CD14-positive monocyte (primary cell): ENCODE results near the gene PLCB1. TPM values are rescaled to one million over a fixed set of nuclear protein-coding genes. Genes with fewer than 3 reads are reported as not detected.

ENCODE experiments used
- DNase-seq, 3 donors: peaks; one replicate each; pipeline ENCODE4 v3.0.0-alpha.2; 2011 to 2022
- H2AFZ ChIP-seq: 2 replicates; pipeline ENCODE4 v1.6.0; 2012; ENCODE audit warnings: mild to moderate bottlenecking, low read depth, low read length, inconsistent platforms; ENCODE audit not compliant: insufficient read depth, poor library complexity, severe bottlenecking
- H3K27ac ChIP-seq, 2 donors: 1 replicate in 1 of 2; 2 replicates in 1 of 2; pipeline ENCODE4 v1.5.1; 2012 to 2013; ENCODE audit warnings: low read length in 2 of 2, control low read depth in 1 of 2, inconsistent platforms in 1 of 2, low read depth in 1 of 2, mild to moderate bottlenecking in 1 of 2
- H3K27me3 ChIP-seq, 2 donors: one replicate each; pipeline versions ENCODE4 v1.6.0 to v1.6.1; 2011 to 2013; ENCODE audit warnings: low read length in 2 of 2; ENCODE audit not compliant: control insufficient read depth in 2 of 2, insufficient read depth in 2 of 2
- H3K36me3 ChIP-seq, 2 donors: replicated peaks in 1 of 2; 1 replicate in 1 of 2; 2 replicates in 1 of 2; pipeline versions ENCODE4 v1.5.1 to v1.6.1; 2012 to 2013; ENCODE audit warnings: low read length in 2 of 2, control low read depth in 1 of 2, inconsistent platforms in 1 of 2, mild to moderate bottlenecking in 1 of 2; ENCODE audit not compliant: insufficient read depth in 2 of 2, control insufficient read depth in 1 of 2
- H3K4me1 ChIP-seq, 2 donors: 1 replicate in 1 of 2; 2 replicates in 1 of 2; pipeline versions ENCODE4 v1.5.1 to v1.6.1; 2012 to 2013; ENCODE audit warnings: low read length in 2 of 2, control low read depth in 1 of 2, inconsistent platforms in 1 of 2, mild to moderate bottlenecking in 1 of 2, moderate library complexity in 1 of 2; ENCODE audit not compliant: insufficient read depth in 2 of 2, control insufficient read depth in 1 of 2
- H3K4me2 ChIP-seq: replicated peaks from 2 replicates; pipeline ENCODE3; 2012; ENCODE audit warnings: low read length, moderate library complexity, mild to moderate bottlenecking; ENCODE audit not compliant: poor library complexity, severe bottlenecking; ENCODE audit errors: extremely low read depth
- H3K4me3 ChIP-seq, 3 experiments: fragments of 200-600 bp in 1 of 3; sonication (generic) in 1 of 3; replicated peaks in 1 of 3; 1 replicate in 2 of 3; 2 replicates in 1 of 3; pipeline ENCODE4 v1.5.1; 2011 to 2013; ENCODE audit warnings: low read length in 3 of 3, mild to moderate bottlenecking in 3 of 3, control low read depth in 2 of 3, low read depth in 2 of 3, inconsistent platforms in 1 of 3, moderate library complexity in 1 of 3
- H3K79me2 ChIP-seq: 2 replicates; pipeline ENCODE4 v1.6.0; 2012; ENCODE audit warnings: mild to moderate bottlenecking, control low read depth, inconsistent platforms, low read length, moderate library complexity; ENCODE audit not compliant: insufficient read depth
- H3K9ac ChIP-seq: 2 replicates; pipeline ENCODE4 v1.6.0; 2017; ENCODE audit warnings: low read length, mild to moderate bottlenecking; ENCODE audit not compliant: insufficient read depth, poor library complexity, severe bottlenecking
- H3K9me3 ChIP-seq, 2 donors: replicated peaks in 1 of 2; 1 replicate in 1 of 2; 2 replicates in 1 of 2; pipeline versions ENCODE4 v1.5.1 to v1.6.1; 2012 to 2013; ENCODE audit warnings: low read length in 2 of 2, control low read depth in 1 of 2; ENCODE audit not compliant: control insufficient read depth in 1 of 2, insufficient read depth in 1 of 2
- H4K20me1 ChIP-seq: 2 replicates; pipeline ENCODE4 v1.6.0; 2012; ENCODE audit warnings: mild to moderate bottlenecking, low read length, control low read depth, moderate library complexity; ENCODE audit not compliant: insufficient read depth
- H3K27ac Mint-ChIP-seq, 7 donors: one replicate each; pipeline ENCODE4 v1.8.0; 2020; ENCODE audit warnings: mild to moderate bottlenecking in 7 of 7, mixed read lengths in 7 of 7, moderate library complexity in 6 of 7, inconsistent platforms in 2 of 7
- H3K27me3 Mint-ChIP-seq, 3 donors: one replicate each; pipeline ENCODE4 v1.8.0; 2021 to 2022; ENCODE audit warnings: low read depth in 3 of 3, mild to moderate bottlenecking in 3 of 3, mixed read lengths in 3 of 3, moderate library complexity in 3 of 3, inconsistent platforms in 1 of 3
- H3K36me3 Mint-ChIP-seq, 2 donors: one replicate each; pipeline ENCODE4 v1.8.0; 2020; ENCODE audit warnings: mixed read lengths in 2 of 2, inconsistent platforms in 1 of 2, mild to moderate bottlenecking in 1 of 2
- H3K4me1 Mint-ChIP-seq: one replicate; pipeline ENCODE4 v1.8.0; 2020; ENCODE audit warnings: mild to moderate bottlenecking, mixed read lengths
- H3K4me3 Mint-ChIP-seq, 2 donors: one replicate each; pipeline ENCODE4 v1.8.0; 2020; ENCODE audit warnings: mild to moderate bottlenecking in 2 of 2, mixed read lengths in 2 of 2, moderate library complexity in 1 of 2
- H3K9me3 Mint-ChIP-seq, 7 donors: one replicate each; pipeline ENCODE4 v1.8.0; 2020 to 2022; ENCODE audit warnings: mixed read lengths in 7 of 7, mild to moderate bottlenecking in 6 of 7, moderate library complexity in 6 of 7, inconsistent platforms in 2 of 7
- CTCF ChIP-seq: fragments of 200-600 bp; IDR thresholded peaks from one replicate; pipeline ENCODE4 v1.8.0; 2022; ENCODE audit warnings: antibody characterized with exemption, mild to moderate bottlenecking
- WGBS: methylation state at CpG from one replicate; pipeline ENCODE4 v1.1.5; 2013; ENCODE audit warnings: missing lambda C conversion rate; ENCODE audit not compliant: insufficient coverage; 5-methylcytosine and 5-hydroxymethylcytosine counted together
- intact Hi-C, 2 donors: fragments of 100-400 bp; cut with micrococcal nuclease; formaldehyde crosslinking; loops; one replicate each; pipeline versions ENCODE4 v1.15.0 to v1.15.1; 2023
- polyA plus RNA-seq, 3 donors: library from polyadenylated mRNA; depleted of rRNA in 1 of 3; unstranded in 2 of 3; stranded (reverse) in 1 of 3; fragments of 300-500 nt in 2 of 3; fragments of >200 nt in 1 of 3; fragmentation: Illumina TruSeq in 2 of 3; gene quantifications; 1 replicate in 2 of 3; 2 replicates in 1 of 3; pipeline ENCODE4 v1.2.3, GENCODE V29; 2012 to 2021

PLCB1 gene
- polyA plus RNA-seq, 3 donors: 8.6 to 16.4 (median 13.2) TPM

GRCh38 chr20:8709627-8710026 is 577.6 kb downstream of the PLCB1 start:
- no peak overlapping the region for H3K4me2 ChIP-seq
- no peaks in the 10 kb centered on the region for H3K4me1 ChIP-seq
- no peak for TF ChIP-seq CTCF
- no peaks in the 10 kb centered on the region for H3K79me2 ChIP-seq
- Mint-ChIP-seq H3K4me3 (no peak overlapping the region), H3K4me1 (no peaks in the 10 kb centered on the region), H3K9me3 (no peaks in the 10 kb centered on the region), H3K27ac (no peak overlapping the region), H3K27me3 (peaks cover 0 to 2% (median 0%) of the 10 kb centered on the region in 3 donors), H3K36me3 (peaks cover 25 to 34% of the 10 kb centered on the region in 2 donors)
- H3K36me3 ChIP-seq: peaks cover 3 to 29% of the 10 kb centered on the region in 2 donors
- no CpG with 5 or more reads among the region's 3 CpGs for WGBS
- H2AFZ ChIP-seq: no peak overlapping the region
- intact Hi-C loops: no loop called here
- H4K20me1 ChIP-seq: no peaks in the 10 kb centered on the region
- no peak overlapping the region for H3K4me3 ChIP-seq
- DNase-seq: no peak
- H3K27me3 ChIP-seq: no peaks in the 10 kb centered on the region
- H3K27ac ChIP-seq: no peak overlapping the region
- no peak overlapping the region for H3K9ac ChIP-seq
- H3K9me3 ChIP-seq: no peaks in the 10 kb centered on the region

GRCh38 chr20:8711501-8711900 is 579.4 kb downstream of the PLCB1 start:
- Histone ChIP-seq H3K4me3 (no peak overlapping the region), H4K20me1 (no peaks in the 10 kb centered on the region), H3K79me2 (no peaks in the 10 kb centered on the region), H2AFZ (no peak overlapping the region), H3K4me1 (no peaks in the 10 kb centered on the region), H3K36me3 (peaks cover 3 to 24% of the 10 kb centered on the region in 2 donors), H3K9me3 (no peaks in the 10 kb centered on the region), H3K9ac (no peak overlapping the region), H3K4me2 (no peak overlapping the region), H3K27me3 (no peaks in the 10 kb centered on the region), H3K27ac (no peak overlapping the region)
- H3K4me3 Mint-ChIP-seq: no peak overlapping the region
- no peak for DNase-seq
- no peak for TF ChIP-seq CTCF
- intact Hi-C loops: no loop called here
- H3K4me1 Mint-ChIP-seq: peaks cover 9% of the 10 kb centered on the region
- H3K27me3 Mint-ChIP-seq: peaks cover 0 to 2% (median 0%) of the 10 kb centered on the region in 3 donors
- WGBS: 89% methylated on average over 3 of the region's 3 CpGs
- H3K9me3 Mint-ChIP-seq: no peaks in the 10 kb centered on the region
- H3K27ac Mint-ChIP-seq: peak overlapping the region in 1 of 7 donors; percentile 7
- peaks cover 22 to 34% of the 10 kb centered on the region in 2 donors for H3K36me3 Mint-ChIP-seq
